Kidney capillary endothelial cell (primary cell): ENCODE results near the gene GDF15.
A peak's percentile ranks its signal among the peaks of the same experiment; 100 is the strongest.
"Not testable (repeated sequence)": the region's sequence is repeated elsewhere in the genome, so short reads cannot be mapped to it uniquely, and the experiment has no call there.

Experiments
- DNase-seq: peaks from one replicate; pipeline ENCODE4 v3.0.0-alpha.2; 2018; ENCODE audit warnings: low spot score

The GDF15 gene

GRCh38 chr19:18364277-18364825 lies 21.6 kb upstream of the GDF15 start:
- not testable (repeated sequence) for DNase-seq

DNA sequence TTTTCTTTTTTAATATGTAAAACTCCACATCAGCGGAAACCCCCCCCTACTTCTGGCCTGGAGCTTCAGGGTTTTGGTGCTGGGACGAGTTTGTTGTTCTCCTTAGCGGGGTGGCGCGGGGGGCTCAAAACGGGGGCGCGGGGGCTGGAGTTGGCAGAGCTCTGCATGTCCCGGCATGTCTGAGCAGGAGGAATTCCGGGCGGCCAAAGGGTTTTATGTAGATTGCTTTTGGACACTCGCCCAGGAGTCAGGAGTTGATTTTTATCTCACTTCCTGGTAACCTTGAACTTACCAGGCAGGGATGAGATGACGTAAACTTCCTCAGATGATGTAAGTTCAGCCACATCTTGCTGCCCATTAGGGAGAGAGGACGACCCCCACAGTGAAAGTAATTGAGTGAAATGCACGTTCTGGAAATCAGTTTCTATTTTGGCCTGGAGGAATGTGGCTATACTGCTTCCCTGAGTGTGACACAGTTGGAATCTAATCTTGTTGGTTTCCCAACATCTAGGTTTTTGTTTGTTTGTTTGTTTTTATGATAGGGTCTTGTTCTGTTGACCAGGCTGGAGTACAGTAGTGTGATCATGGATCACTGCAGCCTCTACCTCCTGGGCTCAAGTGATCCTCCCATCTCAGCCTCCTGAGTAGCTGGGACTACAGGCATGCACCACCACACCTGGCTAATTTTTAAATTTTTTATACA lies 21.0 kb upstream of the GDF15 start:
- peak; percentile 99 for DNase-seq

GRCh38 chr19:18366021-18366435 lies 19.9 kb upstream of the GDF15 start:
- no peak for DNase-seq

DNA sequence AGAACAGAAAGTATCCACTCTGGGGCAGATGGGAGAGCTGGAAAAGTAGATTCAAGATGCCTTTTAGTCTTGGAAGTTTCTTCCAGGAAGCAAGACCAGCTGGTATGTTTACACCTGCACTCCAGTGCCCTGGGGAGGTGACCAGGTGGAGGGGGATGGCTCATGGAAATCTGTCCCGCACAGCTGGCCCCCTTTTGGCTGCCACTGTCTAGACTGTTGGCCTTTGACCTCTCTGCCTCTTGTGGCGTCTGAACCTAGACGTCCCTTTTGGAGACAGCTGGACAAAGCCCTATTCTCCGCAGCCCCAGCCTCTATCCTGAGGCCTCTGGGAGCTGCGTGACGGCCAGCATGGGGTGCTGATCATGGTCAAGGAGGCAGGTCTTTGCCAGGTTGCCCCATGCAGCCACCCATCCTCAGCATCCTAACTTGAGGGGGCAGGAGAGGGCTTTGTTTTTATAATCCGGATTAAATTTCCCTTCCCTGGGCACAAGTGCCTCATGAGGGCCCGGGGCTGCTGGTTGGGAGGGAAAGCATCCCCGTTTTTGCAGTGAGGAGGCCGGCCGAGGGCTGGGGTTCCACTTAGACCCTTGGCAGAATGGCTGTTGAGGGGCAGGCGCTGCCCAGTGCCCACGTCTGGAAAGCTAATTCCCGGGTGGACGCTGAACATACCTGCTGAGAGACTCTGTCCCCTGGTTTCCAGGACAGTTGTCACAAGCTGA lies 17.3 kb upstream of the GDF15 start:
- no peak for DNase-seq

- no peak for DNase-seq
These were observed 12.5 kb upstream of the GDF15 start for GRCh38 chr19:18373407-18373891.

DNA sequence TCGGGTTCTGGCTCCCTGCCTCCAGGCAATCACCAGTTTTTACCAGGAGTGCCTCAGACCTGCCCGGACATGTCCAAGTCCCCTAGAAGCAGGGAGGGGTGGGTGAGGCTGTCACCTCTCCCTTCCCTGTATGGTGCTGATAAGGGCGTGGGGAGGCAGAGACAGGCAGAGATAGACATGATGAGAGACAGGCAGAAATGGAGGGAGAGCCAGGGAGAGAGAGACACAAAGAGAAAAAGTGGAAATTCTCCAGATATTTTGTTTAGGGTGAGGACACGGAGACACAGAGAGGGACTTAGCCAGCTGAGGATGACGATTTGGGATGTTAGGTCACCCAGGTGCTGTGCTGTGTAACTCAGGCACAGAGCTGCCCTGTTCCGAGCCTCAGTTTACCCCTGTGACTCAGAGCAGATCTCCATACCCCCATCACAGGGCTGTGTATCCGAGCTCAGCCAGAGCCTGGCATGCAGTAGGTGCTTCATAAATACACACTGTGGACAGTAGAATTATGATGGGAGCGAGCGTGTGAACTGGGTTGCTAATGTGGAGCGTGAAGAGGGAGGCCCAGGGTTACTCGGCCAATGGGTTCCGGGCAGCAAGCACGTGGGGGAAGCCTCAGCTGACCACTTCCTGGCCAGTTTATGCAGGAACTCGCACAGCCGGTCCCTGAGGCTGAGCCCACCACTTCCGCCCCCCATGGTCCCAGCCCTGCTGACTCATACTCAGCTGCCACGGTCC lies 11.9 kb upstream of the GDF15 start:
- peak; percentile 96 for DNase-seq

- no peak for DNase-seq
These were observed 8.9 kb upstream of the GDF15 start for GRCh38 chr19:18377026-18377425.

- no peak for DNase-seq
These were observed 5.9 kb upstream of the GDF15 start for GRCh38 chr19:18379803-18380747.

DNA sequence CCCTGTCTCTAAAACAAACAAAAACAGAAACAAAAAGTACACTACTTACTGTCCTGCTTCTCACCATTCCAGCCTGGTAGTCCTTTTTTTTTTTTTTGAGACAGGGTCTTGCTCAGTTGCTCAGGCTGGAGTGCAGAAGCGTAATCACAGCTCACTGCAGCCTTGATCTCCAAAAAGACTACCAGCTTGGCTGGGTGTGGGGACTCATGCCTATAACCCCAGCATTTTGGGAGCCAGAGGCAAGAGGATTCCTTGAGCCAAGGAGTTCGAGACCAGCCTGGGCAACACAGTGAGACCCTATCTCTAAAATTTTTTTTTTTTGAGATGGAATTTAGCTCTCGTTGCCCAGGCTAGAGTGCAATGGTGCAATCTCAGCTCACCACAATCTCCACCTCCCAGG lies 5.1 kb upstream of the GDF15 start:
- no peak for DNase-seq

- not testable (repeated sequence) for DNase-seq
These were observed 2.3 kb upstream of the GDF15 start for GRCh38 chr19:18383622-18384021.

DNA sequence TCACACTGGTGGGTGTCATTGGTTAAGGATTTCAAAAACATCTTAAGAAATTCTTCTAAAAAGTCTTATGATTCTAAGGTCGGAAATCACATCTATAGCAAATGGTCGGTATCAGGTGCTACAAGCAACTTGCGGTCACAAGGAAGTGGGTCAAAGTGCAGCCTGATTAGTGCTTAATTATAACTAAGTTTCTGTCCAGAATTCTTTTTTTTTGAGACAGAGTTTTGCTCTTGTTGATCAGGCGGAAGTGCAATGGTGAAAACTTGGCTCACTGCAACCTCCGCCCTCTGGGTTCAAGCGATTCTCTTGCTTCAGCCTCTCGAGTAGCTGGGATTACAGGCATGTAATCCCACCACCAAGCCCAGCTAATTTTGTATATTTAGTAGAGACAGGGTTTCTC lies 1.2 kb upstream of the GDF15 start:
- DNase-seq = no peak

DNA sequence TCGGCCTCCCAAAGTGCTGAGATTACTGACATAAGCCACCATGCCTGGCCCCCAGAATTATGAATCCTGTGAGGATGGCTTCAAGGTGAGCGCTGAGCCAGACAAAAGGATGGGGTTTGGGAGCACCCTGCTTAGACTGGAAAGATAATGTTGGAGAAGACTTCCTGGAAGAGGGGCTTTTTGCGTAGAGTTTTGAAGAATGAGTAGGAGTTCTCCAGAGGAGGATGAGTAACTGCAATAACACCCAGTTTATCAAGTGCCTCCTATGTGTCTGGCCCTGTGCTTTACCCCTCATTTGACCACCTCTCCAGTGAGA lies 641 bp upstream of the GDF15 start:
- DNase-seq = no peak

DNA sequence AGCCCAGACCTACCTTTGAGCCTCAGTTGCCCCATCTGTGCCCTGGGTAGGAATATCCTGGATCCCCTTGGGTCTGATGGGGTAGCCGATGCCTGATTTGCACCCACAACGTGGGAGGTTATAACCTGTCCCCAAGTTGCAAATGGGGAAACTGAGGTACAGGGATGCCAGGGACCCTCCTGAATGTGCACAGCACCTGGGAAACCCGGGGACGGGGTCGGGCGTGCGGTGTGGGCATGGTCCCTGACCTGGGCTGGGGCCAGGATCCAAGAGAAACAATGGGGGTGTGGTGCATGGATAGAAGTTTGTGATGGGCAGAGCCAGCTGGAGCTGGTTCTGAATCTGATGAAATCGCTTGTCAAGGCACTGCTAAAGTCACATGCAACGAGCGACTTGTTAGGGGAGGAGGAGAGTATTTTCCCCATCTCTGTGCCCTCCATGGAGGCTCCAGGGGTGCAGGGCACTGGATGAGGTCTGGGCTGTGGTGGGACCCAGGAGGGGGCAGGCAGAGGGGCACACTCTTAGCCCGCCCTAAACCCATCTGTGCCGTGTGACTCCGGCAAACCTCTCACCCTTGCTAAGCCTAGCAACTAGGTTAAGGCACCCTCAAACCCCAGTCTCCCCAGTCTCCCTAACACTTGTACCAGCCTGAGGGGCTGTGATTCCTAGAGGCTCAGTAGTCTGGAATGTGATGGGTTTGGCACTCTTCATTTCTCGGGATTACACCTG lies 749 bp downstream of the GDF15 start:
- no peak for DNase-seq

GRCh38 chr19:18388100-18388959 lies 2.4 kb downstream of the GDF15 start:
- peak; percentile 63 for DNase-seq

DNA sequence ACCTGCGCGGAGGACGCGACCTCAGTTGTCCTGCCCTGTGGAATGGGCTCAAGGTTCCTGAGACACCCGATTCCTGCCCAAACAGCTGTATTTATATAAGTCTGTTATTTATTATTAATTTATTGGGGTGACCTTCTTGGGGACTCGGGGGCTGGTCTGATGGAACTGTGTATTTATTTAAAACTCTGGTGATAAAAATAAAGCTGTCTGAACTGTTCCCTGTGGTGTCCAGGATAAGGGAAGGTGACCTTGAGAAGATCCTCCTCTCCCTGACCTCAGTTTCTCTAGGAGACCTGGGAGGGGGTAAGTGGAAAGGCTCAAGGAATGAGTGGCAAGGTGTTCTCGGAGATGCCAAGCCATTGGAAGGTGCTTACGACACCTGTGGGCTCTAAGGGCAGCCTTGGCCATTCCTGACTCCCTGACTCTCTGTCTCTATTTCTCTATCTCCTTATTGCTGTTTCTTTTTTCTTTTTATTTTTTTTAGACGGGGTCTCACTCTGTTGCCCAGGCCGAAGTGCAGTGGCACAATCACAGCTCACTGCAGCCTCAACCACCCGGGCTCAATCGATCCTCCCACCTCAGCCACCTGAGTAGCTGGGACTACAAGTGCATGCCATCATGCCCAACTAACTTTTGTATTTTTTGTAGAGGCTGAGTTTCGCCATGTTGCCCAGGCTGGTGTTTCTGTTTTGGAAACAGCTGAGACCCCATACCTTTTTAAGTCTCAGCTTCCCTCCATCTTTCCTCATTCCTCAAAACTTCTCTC lies 3.2 kb downstream of the GDF15 start:
- DNase-seq = no peak

- no peak for DNase-seq
These were observed 3.7 kb downstream of the GDF15 start for GRCh38 chr19:18389726-18390064.

DNA sequence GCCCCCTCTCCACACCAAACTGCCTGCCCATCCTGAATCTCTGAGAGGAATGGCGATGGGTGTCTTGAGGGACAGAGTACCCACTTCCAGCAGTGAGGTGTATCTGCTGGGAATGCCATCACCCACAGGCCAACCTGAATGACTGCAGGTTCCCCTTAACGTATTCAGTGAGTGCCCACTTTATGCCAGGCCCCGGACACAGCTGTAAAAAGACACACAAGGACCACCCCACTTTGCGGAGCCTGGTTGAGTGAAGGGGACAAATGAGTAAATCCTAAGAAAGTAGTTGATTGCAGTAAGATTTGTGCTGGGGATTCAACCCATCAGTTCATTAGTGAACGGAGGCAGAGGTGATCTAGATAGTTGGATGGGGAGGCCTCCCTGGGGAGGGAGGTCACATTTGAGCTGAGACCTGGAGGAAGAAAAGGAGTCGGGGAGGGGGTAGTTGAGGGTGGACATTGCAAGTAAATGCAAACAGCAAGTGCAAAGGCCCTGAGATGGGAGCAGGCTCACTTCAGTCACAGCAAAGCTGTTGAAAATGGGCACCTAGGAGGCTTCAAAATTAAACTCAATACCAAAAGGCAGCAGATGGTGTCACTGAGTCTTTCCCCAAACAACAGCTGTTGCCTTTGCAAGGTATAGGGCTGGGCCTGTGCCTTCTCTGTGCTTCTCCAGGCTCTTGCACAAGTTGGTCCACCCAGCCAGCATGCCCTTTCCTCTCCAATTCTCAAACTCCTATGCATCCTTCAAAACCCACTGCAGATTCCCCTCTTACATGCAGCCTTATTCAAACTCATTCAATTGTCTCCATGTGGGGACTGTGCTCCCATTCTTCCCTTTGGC lies 4.3 kb downstream of the GDF15 start:
- DNase-seq = no peak

GRCh38 chr19:18391509-18392075 lies 5.6 kb downstream of the GDF15 start:
- no peak for DNase-seq
